GM04503 (cell line): Measurements from ENCODE around the gene ARMH1.
"Not testable (repeated sequence)": the region's sequence is repeated elsewhere in the genome, so short reads cannot be mapped to it uniquely, and the experiment has no call there.

Experiments
- DNase-seq: peaks from one replicate; pipeline ENCODE4 v3.0.0-alpha.2; 2012; ENCODE audit warnings: low read depth

Gene ARMH1

DNA sequence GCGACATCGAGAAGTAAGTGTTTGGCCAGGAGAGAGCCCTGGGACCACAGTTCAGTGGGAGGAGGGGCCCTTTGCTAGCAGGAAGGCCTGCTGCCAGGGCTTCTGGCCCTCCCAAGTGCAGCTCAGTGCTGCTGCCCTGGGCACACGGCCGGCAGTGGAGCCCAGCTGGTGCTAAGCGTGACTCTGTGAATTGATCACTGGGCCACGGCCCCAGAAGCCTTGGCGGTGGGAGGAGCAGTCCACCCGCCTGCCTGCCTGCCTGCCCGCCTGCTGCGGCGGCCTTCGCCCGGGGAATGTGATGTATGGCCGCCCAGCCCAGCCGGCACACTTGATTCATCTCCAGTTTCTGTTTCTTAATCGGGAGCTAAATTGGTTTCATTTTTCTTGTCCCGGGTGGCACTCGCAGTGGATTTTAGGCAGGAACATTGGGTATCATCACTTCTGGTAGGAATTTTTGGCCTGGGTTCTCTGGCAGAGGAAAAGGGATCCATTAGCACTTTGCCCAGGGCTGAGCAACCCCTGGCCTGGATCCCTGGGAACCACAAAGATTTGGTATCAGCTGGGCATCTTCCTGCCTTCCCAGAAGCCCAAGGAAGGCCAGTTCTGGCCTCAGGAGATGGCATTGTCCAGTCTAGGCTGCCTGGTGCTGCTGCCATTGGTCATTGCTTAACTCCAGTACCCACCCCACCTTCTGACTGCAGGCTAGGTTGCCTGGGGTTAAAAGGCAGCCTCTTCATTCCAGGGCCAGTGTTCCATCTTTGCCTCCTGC is 28.9 kb upstream of the ARMH1 start:
- no peak for DNase-seq

DNA sequence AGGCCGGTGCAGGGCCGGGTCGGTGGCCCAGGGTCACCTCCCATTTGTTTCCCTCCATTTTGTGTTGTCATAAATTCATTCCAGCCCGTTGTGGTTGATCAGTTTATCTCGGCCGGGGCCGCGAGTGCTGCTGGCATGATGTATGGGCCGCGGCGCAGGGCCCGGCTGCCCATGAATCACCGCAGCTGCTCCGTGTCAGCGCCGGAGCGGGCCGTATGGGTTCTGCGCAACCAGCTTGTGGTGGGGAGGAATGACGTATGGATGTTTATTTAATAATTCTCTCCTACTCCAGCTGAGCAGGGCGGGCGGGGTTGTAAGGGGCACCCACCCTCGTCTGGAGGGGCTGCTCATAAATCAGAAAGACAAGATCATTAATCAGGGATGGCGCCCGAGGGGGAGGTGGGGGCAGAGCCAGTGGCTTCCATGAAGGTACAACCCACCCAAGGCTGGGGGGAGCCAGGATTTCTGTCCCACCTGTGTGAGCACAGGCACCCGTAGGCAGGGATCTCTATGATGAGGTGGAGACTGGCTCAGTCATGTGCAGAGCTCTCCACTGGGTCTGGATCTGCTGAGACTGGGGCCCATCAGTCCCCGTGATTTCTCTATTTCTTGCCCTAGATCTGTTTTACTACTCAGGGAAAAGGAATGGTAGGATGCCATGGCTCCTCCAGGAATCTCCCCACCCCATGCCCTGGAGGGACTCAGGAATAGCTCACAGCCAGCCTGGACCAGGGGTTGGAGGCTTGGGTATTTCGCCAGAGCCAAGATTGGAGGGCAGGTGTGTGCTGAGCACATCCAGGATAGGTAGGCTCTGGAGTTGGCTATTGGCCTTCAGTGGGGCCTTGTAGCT is 28.0 kb upstream of the ARMH1 start:
- no peak for DNase-seq

DNA sequence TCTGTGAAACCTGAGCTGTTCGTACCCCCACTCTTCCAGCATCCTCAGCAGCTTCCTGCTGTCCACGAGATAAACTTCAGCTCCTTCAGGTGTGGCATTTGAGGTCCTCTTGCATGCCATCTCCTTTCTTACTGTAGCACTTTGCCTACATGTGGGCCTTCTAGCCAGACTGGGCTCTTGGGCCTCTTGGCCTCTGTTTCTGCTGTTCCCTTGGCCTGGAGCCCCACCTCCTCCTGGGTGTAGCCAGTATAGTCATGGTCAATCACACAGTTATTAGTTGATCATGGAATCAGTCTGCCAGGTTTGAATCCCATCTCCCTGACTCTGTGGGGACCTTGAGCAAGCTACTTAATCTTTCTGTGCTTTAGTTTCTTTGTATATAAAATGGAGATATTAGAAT is 26.6 kb upstream of the ARMH1 start:
- DNase-seq: no peak

DNA sequence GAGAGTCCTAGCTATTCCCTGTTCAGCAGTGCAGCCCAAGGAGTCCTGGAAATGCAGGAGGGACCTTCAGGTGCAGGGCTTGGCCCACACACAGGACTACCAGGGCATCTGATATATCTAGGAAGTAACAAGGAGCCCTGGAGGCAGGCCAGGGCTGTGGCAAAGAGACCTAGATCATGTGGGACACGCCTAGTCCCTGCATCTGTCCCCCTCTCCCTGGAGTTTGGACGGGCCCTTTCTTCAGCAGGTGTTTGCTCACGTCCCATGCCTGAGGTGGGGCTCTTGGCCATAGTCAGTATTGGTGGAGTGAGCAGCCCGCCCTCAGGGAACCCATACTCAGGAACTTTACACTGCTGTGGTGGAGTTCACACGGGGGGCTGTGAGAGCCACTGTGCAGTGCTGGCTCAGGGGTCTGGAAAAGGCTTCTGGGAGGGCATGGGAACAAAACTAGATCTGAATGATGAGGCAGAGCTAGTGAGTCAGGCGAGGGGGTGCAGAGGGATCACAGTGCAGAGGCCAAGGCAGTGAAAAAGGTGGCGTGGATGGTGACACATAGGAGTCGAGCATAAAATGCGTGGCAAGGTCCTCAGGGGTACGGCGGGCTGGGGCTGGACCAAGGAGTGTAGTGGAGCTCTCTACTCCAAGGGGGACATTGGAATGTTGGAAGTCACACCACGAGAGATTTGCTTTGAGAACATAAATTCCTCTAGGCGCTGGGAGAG is 25.8 kb upstream of the ARMH1 start:
- DNase-seq: no peak

- no peak for DNase-seq
Observed at GRCh38 chr1:44649788-44650158, 24.7 kb upstream of the ARMH1 start.

DNA sequence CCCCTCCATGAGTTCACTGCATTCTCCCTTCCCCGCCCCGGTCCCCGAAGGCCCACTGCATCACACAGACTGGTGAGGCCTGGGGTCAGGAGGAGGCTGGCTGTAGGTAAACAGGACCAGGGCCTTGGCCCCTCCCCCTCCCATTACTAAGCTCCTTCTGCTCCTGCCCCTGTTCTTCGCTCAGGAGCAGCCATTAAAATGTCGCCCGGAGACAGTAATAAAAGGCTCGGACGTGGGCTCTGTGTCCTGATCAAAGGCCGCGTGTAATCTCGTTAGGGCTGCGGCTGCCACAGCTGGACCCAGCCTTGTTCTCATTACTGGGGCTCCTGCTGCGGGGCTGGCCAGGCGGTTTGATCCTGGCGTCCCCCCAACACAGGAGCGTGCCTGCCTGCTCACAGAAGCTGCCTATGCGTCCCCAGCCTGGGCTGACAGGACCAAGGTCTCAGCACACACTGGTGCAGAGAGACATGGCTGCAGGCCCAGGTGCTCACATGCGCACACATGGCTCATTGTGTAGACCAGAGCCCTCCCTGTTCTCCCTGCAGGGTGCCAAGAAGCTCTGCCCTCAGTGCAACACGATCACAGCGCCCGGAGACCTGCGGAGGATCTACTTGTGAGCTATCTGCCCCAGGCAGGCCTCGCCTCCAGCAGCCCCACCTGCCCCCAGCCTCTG is 24.2 kb upstream of the ARMH1 start:
- DNase-seq: no peak

GRCh38 chr1:44651069-44651468 is 23.4 kb upstream of the ARMH1 start:
- DNase-seq: no peak

DNA sequence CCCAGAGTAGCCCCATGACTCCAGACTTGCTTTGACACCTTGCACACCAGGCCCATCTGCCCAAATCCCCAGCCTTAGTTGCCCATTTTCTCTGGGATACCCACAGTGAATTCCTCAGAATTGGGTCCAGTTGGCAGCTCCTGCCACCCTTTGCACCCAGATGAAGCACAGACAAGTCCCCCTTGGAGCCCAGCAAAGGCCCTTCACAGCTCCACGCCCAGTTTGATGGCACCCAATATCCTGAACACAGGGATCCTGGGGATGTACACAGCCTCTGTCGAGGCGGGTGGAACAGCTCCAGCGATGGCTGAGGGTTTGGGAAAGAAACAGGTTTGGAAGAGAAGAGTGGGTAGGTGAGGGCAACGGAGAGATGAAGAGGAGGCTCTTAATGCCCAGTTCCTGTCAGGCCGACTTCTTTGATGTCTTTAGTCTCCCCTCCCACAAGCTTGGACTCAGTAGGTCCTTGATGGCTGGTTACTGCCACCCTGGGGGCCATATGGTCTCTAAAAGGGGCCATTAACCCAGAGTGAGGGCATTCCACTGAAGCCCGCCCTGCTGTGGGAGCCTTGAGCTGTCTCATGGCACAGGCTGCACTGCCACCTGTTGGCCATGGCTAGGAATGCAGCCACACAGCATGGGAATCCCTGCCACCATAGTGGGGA is 21.9 kb upstream of the ARMH1 start:
- DNase-seq: no peak

GRCh38 chr1:44653107-44653964 is 21.2 kb upstream of the ARMH1 start:
- no peak for DNase-seq

DNA sequence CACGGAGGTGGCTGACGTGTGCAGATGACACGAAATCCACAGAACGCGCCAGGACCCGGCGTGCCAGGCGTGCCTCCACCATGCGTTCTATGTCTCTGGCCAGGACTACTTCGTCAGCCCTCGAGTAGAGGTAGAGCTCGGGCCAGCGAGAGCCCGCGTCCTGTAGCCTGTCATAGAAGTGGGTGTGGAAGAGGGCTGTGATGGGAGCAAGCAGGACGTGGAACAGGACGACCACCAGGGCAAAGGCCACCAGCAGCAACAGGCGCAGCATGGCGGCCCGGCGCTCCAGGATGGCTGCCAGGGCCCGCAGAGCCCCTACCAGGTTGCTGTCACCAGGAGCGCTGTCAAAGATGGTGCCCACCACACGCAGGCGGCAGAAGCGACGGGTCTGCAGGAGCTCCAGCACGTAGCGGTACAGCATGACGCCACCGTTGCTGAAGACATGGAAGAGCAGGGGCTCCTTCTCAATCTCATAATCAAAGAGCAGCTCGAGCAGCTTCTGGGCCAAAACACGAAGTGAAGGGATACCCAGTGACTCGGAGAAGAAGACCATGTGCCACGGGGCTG is 19.8 kb upstream of the ARMH1 start:
- no peak for DNase-seq

DNA sequence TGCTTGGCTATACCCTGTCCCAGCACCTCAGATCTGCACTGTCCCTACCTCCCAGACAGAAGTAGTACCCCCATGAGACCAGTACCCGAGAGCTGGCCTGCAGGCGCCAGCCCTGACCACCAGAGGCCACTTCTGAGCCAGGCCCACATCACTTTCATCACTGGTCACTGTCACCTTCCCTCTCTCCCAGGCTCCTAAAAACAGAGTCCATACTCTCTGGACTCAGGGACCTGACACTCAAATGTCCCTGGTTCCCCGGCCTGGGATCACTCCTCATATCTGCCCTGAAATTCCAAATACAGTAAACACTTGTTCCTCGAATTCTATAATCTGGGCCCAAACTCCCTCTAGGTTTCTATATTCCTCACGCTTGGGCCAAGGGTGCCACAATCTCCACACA is 18.9 kb upstream of the ARMH1 start:
- DNase-seq: no peak

- DNase-seq: no peak
Observed at GRCh38 chr1:44659566-44659965, 14.9 kb upstream of the ARMH1 start.

GRCh38 chr1:44660176-44660575 is 14.3 kb upstream of the ARMH1 start:
- DNase-seq: no peak

GRCh38 chr1:44661781-44662682 is 12.5 kb upstream of the ARMH1 start:
- no peak for DNase-seq

DNA sequence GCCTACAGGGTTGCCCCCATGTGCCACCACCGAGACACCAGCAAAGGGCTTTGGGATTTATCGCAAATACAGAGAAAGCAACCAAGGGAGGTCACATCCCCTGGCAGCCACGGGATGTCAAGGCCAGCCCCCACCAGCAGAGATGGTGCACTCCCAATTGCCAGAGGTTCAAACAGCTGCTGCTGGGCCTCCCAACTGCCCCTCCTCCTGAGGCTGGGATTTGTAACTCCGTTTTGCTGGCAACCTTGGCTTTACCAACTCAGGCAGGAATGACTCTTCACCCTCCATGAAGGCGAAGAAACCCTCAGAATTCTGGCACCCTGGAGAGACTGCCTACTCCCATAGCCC is 11.9 kb upstream of the ARMH1 start:
- DNase-seq: no peak

- no peak for DNase-seq
Observed at GRCh38 chr1:44663417-44663816, 11.1 kb upstream of the ARMH1 start.

DNA sequence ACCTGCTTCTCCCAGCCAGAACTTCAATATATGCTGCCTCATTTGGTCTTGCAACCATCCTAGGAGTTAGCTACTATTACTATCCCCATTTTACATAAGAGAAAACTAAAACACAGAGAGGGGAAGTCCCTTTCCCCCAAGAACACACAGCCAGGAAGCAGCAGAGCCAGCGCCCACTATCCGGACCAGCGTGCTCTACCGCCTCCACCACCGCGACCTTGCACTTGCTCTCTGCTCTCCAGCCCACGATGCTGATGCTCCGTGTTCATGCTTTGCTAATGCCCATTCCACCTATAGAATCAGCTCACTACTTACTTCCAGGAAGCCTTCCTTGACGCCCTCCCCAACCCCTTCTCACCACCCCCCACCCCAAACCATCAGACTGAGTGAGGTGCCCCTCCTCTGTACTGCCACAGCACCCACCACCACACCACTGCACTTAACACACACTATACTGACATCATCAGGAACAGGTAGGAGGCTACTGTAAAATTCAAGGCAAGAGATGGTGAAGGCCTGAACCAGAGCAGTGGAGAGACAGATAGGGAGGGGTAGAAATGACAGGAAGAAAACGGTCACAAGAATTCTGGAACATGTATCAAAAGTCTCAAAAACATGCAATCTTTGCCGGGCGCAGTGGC is 9.7 kb upstream of the ARMH1 start:
- DNase-seq: no peak

GRCh38 chr1:44666719-44667118 is 7.8 kb upstream of the ARMH1 start:
- DNase-seq: not testable (repeated sequence)
